Ovary (tissue), 9 donors: ENCODE data around the gene GLB1L2. TPM values are rescaled to one million over a fixed set of nuclear protein-coding genes. Genes with fewer than 3 reads are reported as not detected.
"Not testable (repeated sequence)": the region's sequence is repeated elsewhere in the genome, so short reads cannot be mapped to it uniquely, and the experiment has no call there.

Experiments
- DNase-seq, 5 donors: peaks; one replicate each; pipeline ENCODE4 v3.0.0-alpha.2; 2019 to 2020
- H3K27ac ChIP-seq, 2 donors: fragments of 200-600 bp; one replicate each; pipeline versions ENCODE4 v1.5.1 to v1.8.0; 2019 to 2022
- H3K27me3 ChIP-seq: fragments of 200-600 bp; one replicate; pipeline ENCODE4 v1.8.0; 2022
- H3K36me3 ChIP-seq: fragments of 200-600 bp; sonication (generic); one replicate; pipeline ENCODE4 v1.5.1; 2019
- H3K4me1 ChIP-seq: one replicate; pipeline ENCODE4 v1.8.1; 2013; ENCODE audit warnings: mild to moderate bottlenecking, moderate library complexity; ENCODE audit not compliant: insufficient read depth
- H3K4me3 ChIP-seq: fragments of 200-600 bp; sonication (generic); one replicate; pipeline ENCODE4 v1.5.1; 2017
- H3K9me3 ChIP-seq, 2 donors: fragments of 200-600 bp in 1 of 2; sonication (generic) in 1 of 2; one replicate each; pipeline versions ENCODE4 v1.5.1 to v1.8.1; 2013 to 2019; ENCODE audit warnings: mild to moderate bottlenecking in 1 of 2, moderate library complexity in 1 of 2
- CTCF ChIP-seq, 3 donors: fragments of 450-650 bp in 2 of 3; fragments of 200-600 bp in 1 of 3; IDR thresholded peaks; one replicate each; pipeline versions ENCODE4 v1.5.1 to v1.8.0; 2016 to 2022; ENCODE audit warnings: antibody characterized with exemption in 3 of 3, mild to moderate bottlenecking in 1 of 3
- EP300 ChIP-seq: sonication (generic); formaldehyde crosslinking; IDR thresholded peaks from one replicate; pipeline ENCODE4 v1.6.1; 2017; ENCODE audit warnings: antibody characterized with exemption
- POLR2A ChIP-seq: fragments of 450-650 bp; IDR thresholded peaks from one replicate; pipeline ENCODE4 v1.6.1; 2017; ENCODE audit warnings: antibody characterized with exemption, mild to moderate bottlenecking, moderate library complexity
- WGBS, 3 donors: extraction: QIAGEN DNeasy Blood & Tissue Kit in 1 of 3; methylation state at CpG; one replicate each; pipeline versions ENCODE4 v1.1.5 to v1.1.7; 2013 to 2017; 5-methylcytosine and 5-hydroxymethylcytosine counted together
- intact Hi-C, 4 donors: fragments of 100-400 bp; cut with DNase I; formaldehyde crosslinking; loops; one replicate each; pipeline versions ENCODE4 v1.11.0 to v1.15.1; 2022 to 2023
- polyA plus RNA-seq, 2 donors: library from polyadenylated mRNA; stranded (reverse); fragments of 200-250 nt in 1 of 2; fragments of 350-450 nt in 1 of 2; fragmentation: Illumina TruSeq in 1 of 2; extraction: RNeasy Lipid Tissue Mini Kit (QIAGEN cat#74804) in 1 of 2; gene quantifications; one replicate each; pipeline ENCODE4 v1.2.3, GENCODE V29; 2013 to 2014
- total RNA-seq, 7 donors: library from RNA; depleted of rRNA in 2 of 7; stranded (reverse); fragments of >200 nt in 2 of 7; fragmentation: NEBNext Ultra II Directional in 3 of 7; extraction: Animal tissue kit (Norgen Biotek cat#: 25700) in 3 of 7; gene quantifications; one replicate each; pipeline versions ENCODE4 v1.1.0 to v1.2.4, GENCODE V29; 2016 to 2023
- donor health status: DM: no; HTN: no; CAD: no; lungs with moderate emphysema.
- donor health status: DM: no; HTN: no; CAD: no.
- donor health status: Bipolar disorder and iron deficiency.
- donor health status: DM: yes; HTN: yes; CAD: no.
- donor health status: DM: no; HTN: no; CAD: no.
- donor health status: DM: yes; HTN: yes; CAD: no.

The GLB1L2 gene
- total and polyA plus RNA-seq, 9 donors = 9.8 to 24.6 (median 15.6) TPM

GRCh38 chr11:134312807-134313206 lies 19.0 kb upstream of the GLB1L2 start:
- H3K9me3 ChIP-seq = peaks cover 0 to 4% of the 10 kb centered on the region in 2 donors
- TF ChIP-seq POLR2A (no peak), EP300 (no peak), CTCF (IDR thresholded peaks at IDR 0.05) (no peak)
- no peak for DNase-seq
- 61 to 71% (median 65%) methylated on average over 4 to 5 of the region's 5 CpGs for WGBS, 3 donors
- intact Hi-C loops = no loop called here
- no peaks in the 10 kb centered on the region for H3K4me1 ChIP-seq
- H3K27ac ChIP-seq = no peak overlapping the region
- H3K4me3 ChIP-seq = no peak overlapping the region
- H3K36me3 ChIP-seq = no peaks in the 10 kb centered on the region
- no peaks in the 10 kb centered on the region for H3K27me3 ChIP-seq

DNA sequence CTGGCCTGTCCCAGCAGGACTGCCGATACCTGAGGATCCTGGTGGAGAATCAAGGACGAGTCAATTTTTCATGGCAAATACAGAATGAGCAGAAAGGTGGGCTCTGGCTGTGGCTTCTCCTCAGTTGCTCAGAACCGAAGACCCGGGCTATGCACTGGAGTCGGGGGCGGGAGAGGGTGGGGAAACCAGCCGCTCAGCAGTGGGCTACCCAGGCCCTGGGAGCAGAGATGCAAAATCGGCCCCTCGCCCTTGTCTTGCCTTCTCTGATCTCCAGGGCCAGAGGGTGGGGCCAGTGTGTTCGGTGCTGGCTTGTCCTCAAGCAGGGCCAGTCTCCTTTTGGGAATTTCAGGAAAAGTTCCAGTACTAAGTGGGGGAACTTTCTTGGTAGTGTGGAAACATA lies 18.4 kb upstream of the GLB1L2 start:
- H3K4me3 ChIP-seq = no peak overlapping the region
- no peak overlapping the region for H3K27ac ChIP-seq
- H3K9me3 ChIP-seq = peaks cover 0 to 4% of the 10 kb centered on the region in 2 donors
- no peaks in the 10 kb centered on the region for H3K36me3 ChIP-seq
- 83 to 90% (median 85%) methylated on average over 10 of the region's 10 CpGs for WGBS, 3 donors
- no peaks in the 10 kb centered on the region for H3K27me3 ChIP-seq
- no peaks in the 10 kb centered on the region for H3K4me1 ChIP-seq
- no peak for TF ChIP-seq CTCF (IDR thresholded peaks at IDR 0.05)
- no peak for TF ChIP-seq EP300
- TF ChIP-seq POLR2A = no peak
- intact Hi-C loops = no loop called here
- DNase-seq = no peak

DNA sequence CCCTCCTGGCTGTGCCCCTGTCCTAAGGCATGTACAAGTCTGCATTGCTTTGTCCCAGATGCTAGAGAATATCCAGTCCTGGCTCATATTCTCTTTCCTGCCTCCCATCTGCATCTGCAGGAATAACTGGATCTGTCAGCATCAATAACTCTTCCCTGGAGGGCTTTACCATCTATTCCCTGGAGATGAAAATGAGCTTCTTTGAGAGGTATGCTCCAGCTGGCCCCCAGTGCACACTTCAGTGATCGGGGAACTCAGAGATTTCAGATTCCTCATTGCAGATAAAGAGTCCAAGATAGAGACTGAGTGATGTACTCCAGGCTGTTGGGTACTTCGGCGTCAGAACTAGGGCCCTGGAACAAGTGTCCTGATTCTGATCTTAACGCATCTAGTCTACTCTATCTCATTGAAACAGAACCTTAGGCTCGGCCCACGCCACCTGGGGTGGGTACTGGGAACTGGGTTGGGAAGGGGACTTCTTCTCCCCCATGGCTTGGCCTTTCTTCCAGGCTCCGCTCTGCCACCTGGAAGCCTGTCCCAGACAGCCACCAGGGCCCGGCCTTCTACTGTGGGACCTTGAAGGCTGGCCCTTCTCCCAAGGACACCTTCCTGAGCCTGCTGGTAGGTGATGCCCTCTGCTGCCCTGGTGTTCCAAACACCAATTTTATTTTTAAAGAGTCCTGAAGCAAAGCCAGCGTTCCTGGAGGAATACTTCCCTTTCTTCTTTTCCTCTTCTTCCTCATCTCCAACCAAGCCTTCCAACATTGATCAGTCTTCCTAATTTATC lies 17.8 kb upstream of the GLB1L2 start:
- no peak overlapping the region for H3K4me3 ChIP-seq
- intact Hi-C loops = no loop called here

GRCh38 chr11:134317103-134317502 lies 14.7 kb upstream of the GLB1L2 start:
- TF ChIP-seq POLR2A (no peak), CTCF (IDR thresholded peaks at IDR 0.05) (no peak), EP300 (no peak)
- H3K4me3 ChIP-seq = no peak overlapping the region
- no peaks in the 10 kb centered on the region for H3K27me3 ChIP-seq
- intact Hi-C loops = no loop called here
- no peak overlapping the region for H3K27ac ChIP-seq
- 92 to 97% (median 93%) methylated on average over 3 of the region's 3 CpGs for WGBS, 3 donors
- DNase-seq = no peak
- H3K9me3 ChIP-seq = peaks cover 0 to 4% of the 10 kb centered on the region in 2 donors
- H3K36me3 ChIP-seq = no peaks in the 10 kb centered on the region
- H3K4me1 ChIP-seq = no peaks in the 10 kb centered on the region

More for the DNA sequence above, 17.8 kb upstream of the GLB1L2 start:
- WGBS, 3 donors = 73 to 78% (median 75%) methylated on average over 9 of the region's 9 CpGs
- DNase-seq = no peak
- Histone ChIP-seq H3K27me3 (no peaks in the 10 kb centered on the region), H3K27ac (no peak overlapping the region), H3K4me1 (no peaks in the 10 kb centered on the region), H3K36me3 (no peaks in the 10 kb centered on the region), H3K9me3 (peaks cover 0 to 4% of the 10 kb centered on the region in 2 donors)
- TF ChIP-seq CTCF (IDR thresholded peaks at IDR 0.05) (no peak), POLR2A (no peak), EP300 (no peak)

- intact Hi-C loops, H3K27ac ChIP-seq, H3K27me3 ChIP-seq, H3K4me1 ChIP-seq, H3K36me3 ChIP-seq, H3K4me3 ChIP-seq, H3K9me3 ChIP-seq, DNase-seq: not testable (repeated sequence)
- 84 to 92% (median 87%) methylated on average over 2 of the region's 2 CpGs for WGBS, 3 donors
These were observed 10.4 kb upstream of the GLB1L2 start for GRCh38 chr11:134321373-134321772.
